H54 (cell line): Measurements from ENCODE around the gene OLFML2A.

Source experiments
- DNase-seq: peaks from one replicate; pipeline ENCODE4 v3.0.0; 2011; ENCODE audit warnings: low spot score, mixed read lengths; ENCODE audit not compliant: insufficient read length
- FAIRE-seq: peaks from 3 replicates; lab custom pipeline; 2011; peaks lifted over from hg19 to GRCh38; lab: Jason Lieb, UNC
- POLR2A ChIP-seq: IDR thresholded peaks from 2 replicates; pipeline ENCODE4 v1.6.1; 2011; ENCODE audit warnings: low read depth, mild to moderate bottlenecking, low read length

OLFML2A gene

DNA sequence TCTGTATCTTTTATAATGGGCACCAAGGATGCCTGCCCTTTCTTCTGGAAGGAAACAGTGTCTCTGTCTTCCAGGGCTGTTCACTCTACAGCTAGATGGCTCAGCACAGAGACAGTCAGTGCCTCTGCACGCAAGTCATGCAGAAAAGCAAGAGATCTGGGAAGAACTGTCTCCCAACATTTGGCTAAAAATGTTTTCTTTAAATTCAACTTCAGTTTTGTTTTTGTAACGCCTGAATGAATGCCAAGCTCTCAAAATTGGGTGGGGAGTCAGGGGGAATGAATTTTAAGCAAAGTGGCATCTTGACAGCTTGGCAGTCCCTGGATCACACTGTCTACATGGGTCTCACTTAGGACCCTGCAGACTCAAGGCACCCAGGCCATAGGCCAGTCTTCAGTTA lies 12.6 kb downstream of the OLFML2A start:
- DNase-seq (no peak), FAIRE-seq (no peak)
- no peak for TF ChIP-seq POLR2A

DNA sequence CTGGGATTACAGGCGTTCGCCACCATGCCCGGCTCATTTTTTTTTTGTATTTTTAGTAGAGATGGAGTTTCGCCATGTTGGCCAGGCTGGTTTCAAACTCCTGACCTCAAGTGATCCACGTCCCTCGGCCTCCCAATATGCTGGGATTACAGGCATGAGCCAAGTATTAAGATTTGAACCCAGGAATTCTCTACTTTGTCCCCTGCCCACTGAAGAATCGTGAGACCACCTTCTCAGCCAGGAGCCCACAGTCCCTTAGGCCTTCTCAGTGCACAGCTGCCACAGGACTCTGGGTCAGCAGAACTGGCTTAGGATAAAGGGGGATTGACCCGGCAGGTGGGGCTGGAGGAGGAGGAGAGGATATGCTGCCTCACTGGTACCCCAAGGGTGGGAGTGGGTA lies 13.4 kb downstream of the OLFML2A start:
- no peak for TF ChIP-seq POLR2A

DNA sequence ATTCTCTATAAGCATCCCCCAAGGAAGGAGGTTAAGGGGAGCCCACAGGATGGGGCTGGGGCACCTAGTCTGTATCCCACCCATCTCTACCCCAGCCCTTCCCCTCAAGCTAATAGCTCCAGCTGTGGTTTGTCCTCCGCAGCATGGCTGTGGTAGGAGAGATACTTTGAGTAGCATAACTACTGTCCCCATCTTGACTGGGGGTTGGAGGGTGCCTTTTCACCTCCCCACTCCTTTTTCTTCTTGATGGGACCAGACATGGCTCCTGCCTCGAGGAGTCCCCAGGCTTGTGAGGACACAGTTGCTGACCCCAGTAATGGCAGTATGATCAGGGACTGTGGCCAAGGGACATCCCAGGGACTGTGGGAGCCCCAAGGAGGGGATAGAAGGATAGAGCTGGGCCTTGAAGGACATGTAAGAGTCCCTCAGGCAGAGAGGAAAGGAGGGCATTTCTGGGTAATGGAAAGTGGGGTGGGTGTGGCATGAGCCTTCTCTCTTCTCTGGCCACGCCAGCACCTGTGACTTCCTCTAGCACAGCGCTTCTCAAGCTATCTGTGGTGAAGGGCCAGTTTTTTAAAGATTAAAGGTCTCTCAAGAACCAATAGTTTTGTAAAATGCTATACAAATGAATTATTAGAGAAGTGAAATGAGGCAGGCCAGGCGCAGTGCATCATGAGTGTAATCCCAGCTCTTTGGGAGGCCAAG lies 14.0 kb downstream of the OLFML2A start:
- FAIRE-seq (no peak), DNase-seq (no peak)
- no peak for TF ChIP-seq POLR2A

More for the DNA sequence above, 13.4 kb downstream of the OLFML2A start:
- FAIRE-seq (no peak), DNase-seq (no peak)

DNA sequence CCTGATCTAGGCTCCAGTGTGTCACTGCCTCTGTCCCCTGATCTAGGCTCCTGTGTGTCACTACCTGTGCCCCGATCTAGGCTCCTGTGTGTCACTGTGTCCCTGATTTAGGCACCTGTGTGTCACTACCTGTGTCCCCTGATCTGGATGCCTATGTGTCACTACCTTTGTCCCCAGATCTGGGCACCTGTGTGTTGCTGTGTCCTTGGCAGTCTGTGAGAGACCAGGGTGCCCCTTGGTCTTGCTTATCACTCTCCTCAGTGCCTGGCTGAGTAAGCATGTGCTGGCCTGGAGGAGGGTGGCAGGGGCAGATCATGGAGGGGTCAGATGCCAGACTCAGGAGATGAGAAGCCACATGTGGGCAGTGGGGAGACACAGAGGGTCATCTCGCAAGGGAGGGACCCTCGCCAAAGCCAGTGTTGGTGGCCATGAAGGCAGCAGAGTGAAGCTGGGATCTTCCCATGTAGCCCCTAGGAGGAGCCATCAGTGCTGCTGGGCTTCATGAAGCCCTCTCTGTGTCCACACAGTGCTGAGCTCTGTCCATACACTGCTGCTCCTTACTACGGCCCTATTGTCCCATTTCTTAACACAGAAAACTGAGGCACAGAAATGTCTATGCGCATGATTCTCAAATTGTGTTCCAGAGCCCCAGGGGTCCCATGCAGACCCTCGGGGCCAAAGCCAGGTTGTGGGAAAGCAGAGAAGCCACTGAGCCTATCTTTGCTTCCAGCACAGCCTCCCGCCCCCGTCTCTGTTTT lies 15.5 kb downstream of the OLFML2A start:
- FAIRE-seq, result no peak
- DNase-seq, result no peak
- TF ChIP-seq POLR2A, result no peak

DNA sequence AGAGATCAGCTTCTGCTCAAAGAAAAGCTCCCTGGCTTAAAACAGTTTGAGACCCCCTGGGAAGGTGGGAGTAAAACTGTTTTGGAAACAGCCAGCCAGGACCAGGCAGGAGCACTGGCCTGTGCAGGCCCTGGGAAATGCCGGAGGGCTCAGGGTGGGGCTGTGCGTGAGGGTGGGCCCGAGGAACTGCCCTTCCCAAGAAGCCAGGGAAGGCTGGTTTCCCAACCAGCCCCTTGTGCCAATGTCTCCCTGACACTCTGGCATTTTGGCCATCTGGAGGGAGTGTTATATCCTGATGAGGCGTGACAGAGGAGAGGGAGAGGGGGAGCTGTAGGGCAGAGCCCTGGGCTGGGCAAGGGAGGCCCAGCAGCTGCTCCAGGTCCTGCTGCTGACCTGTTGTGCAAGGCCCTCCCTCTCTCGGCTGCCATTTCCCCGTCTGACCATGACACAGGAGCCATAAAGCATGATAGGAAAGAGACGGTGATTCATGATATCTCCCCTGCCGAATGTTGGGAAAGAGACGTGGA lies 16.1 kb downstream of the OLFML2A start:
- TF ChIP-seq POLR2A, result no peak
- no peak for DNase-seq
- no peak for FAIRE-seq

DNA sequence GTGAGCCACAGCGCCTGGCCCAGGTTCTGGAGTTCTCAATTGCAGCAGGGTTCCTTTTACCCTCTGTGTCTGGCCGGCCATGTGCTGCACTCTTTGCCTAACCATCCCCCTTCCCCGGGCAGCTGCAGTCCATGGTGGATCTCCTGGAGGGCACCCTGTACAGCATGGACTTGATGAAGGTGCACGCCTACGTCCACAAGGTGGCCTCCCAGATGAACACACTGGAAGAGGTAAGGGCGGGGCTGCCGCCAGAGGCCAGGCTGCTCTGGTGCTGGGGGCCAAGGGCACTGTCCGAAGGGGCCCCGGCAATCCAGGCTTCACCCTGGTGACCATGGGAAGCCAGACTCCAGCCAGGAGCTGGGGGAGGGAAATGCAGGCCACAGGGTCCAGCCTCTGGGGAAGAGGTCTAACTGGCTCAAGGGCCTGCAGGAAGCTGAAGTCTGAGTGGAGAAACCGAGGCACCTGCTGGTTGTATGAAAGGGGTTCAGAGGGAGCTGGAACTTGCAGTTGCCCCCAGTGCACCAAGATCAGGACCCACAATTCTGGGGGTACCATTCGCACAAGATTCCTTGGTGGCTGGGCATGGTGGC lies 18.1 kb downstream of the OLFML2A start:
- FAIRE-seq, result no peak
- DNase-seq, result no peak
- no peak for TF ChIP-seq POLR2A

DNA sequence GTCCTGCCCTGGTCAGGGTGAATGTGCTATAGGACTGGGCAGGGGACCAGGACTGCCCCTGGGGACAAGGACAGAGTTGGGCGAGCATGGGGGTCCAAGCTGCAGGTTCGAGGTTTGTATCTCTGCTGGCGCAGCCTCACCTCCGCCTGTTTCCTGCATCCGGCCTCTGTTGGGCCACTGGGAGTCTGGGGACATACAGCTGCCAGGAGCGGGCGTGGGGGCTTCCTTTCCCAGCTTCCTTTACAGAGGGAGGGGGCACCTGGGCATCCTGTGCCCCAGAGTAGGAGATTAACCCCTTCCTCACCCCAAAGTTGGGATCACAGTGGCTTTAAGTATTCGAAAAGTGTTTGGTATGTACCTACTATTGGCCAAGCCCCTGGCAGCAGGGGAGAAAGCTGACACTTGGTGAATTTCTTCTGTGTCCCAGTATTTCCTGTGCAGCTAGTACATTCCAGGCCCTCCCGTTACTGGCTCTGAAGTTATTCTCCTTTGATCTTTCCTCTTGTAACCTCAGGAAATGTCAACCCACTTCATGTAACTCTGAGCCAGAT lies 19.0 kb downstream of the OLFML2A start:
- no peak for DNase-seq
- TF ChIP-seq POLR2A, result no peak
- FAIRE-seq, result no peak

DNA sequence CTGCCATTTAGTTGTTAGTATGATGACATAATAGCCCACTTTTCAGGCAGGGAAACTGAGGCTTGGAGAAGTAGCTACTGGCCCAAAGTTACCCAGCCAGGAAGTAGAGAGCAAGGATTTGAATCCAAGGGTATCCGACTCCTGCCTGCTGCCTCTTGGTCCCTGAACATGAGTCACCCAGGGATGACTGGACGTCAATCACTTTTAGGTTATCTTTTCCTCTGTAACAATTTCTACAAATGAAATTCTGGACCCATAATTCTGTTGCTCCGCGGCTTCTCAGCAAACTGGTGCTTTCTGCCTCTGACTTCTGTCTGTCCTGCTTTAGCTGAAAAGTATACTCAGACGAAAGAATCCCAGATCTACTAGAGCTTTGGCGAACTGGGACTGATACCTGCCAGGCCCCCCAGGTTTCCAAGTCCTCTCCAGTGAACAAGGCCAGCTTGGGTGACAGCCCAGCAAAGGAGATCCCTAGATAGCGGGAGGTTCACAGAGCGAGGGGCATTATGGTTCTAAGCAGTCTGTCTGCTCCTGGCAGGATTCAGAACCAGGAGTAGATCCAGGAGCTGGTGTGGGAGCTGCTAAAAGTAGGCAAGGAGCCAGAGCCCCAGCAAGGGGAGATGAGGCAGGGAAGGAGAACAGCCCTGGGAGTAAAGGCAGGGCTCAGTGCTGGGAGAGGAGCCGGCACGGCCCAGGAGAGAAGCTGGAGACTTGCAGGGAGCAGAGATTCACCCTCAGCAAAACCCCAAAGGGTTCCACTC lies 20.6 kb downstream of the OLFML2A start:
- TF ChIP-seq POLR2A, result no peak
- no peak for FAIRE-seq
- no peak for DNase-seq

DNA sequence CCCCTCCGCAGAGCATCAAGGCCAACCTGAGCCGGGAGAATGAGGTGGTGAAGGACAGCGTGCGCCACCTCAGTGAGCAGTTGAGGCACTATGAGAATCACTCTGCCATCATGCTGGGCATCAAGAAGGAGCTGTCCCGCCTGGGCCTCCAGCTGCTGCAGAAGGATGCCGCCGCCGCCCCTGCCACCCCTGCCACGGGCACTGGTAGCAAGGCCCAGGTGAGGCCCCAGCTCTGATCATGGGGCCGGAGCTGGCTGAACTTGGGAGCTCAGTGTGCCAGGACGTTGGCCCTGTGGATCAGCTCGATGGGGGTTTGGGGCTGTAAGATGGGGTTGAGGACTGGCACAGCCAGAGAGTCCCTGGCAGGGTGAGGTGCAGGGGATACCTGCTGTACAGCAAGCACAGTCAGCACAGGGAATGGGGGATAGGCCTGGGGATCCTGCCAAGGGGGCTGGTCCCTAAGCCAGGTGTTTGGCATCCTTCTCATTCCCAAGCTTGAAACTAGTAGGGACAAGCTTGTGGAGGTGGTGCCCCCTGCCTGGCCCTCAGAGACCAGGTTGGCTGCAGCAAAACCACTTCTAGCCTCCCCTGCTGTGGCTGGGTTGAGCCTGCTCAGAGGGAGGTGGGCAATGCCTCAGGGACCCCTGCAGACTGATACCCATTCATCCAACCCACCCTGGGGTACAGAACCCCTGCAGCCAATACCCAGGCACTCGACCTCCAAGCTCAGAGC lies 22.5 kb downstream of the OLFML2A start:
- DNase-seq (no peak), FAIRE-seq (no peak)
- TF ChIP-seq POLR2A, result no peak

DNA sequence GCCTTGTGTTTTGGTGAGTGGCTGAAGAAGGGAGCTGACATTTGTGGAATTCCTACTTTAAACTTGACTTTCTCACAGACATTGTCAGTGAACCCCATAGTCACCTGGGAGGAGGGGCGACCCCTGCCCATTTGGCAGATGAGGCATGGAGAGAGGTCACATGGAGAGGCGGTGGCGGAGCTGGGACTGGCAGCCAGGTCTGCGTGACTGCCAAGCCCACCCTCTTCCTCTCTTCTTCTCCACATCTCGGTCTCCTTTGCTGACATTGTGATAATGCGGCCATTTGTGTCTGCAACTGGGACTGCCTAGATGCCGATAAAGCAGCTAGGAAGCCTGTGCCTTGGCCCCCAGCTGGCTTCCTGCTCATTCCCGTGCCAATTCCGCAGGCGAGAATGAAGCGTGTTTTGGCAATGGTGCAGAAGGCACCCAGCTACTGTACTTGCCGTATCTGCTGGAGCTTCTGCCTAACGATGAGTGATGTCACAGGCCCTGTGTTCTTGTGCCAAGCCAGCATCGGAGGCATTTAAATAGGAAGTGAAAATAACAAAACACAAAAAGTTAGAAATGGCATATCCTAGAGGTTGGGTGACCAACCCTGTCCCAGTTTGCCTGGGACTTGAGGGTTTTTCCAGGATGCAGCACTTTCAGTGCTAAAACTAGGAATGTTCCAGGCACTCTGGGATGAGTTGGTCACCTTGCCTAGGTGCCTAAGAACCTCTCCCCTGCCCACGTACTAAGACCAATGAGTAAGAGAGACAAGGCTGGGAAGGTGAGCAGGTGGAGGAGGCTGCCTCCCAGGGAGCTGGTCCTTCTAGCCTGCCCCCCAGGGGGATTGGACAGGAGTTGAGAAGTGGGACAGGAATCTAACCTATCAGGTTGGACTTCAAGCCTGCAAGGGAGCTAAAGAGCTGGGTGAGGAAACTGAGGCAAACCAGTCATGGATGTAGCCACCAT lies 23.6 kb downstream of the OLFML2A start:
- no peak for DNase-seq
- FAIRE-seq, result no peak

DNA sequence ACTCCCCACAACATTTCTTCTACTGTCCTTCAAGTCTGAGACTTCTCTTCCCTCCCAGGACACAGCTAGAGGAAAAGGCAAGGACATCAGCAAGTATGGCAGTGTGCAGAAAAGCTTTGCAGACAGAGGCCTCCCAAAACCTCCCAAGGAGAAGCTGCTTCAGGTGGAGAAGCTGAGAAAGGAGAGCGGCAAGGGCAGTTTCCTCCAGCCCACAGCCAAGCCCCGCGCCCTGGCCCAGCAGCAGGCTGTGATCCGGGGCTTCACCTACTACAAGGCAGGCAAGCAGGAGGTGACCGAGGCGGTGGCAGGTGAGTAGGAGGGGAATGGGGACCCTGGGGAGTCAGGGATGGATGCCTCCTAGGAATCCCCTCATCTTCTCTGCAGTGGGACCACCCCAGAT lies 24.4 kb downstream of the OLFML2A start:
- FAIRE-seq (no peak), DNase-seq (no peak)
- TF ChIP-seq POLR2A, result no peak

More for the DNA sequence above, 23.6 kb downstream of the OLFML2A start:
- TF ChIP-seq POLR2A, result no peak

DNA sequence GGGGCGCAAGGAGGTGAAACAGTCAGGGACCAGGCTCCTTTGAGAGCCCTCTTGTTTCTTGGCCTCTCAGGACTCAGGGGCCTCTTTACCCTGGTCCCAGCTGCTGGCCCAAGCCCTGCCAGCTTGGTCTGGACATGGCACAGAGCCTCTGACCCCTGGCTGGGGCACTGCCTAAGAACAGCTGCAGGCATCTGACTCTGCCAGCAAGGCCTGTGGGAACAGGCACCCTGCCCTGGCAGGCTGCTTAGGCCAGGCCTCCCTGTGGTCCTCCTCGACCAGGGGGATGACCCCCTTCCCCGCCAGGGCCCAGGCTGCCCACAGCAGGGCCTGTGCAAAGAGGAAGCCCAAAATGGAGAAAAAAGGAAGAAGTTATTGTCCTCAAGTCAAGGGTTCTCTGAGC lies 25.5 kb downstream of the OLFML2A start:
- TF ChIP-seq POLR2A, result no peak
- FAIRE-seq, result no peak
- DNase-seq, result no peak
